Ovary (tissue), 3 donors: Measurements from ENCODE around the gene ARL2.

Experiments
- CTCF ChIP-seq, 3 donors: fragments of 450-650 bp in 2 of 3; fragments of 200-600 bp in 1 of 3; IDR thresholded peaks; one replicate each; pipeline versions ENCODE4 v1.5.1 to v1.8.0; 2016 to 2022; ENCODE audit warnings: antibody characterized with exemption in 3 of 3, mild to moderate bottlenecking in 1 of 3
- EP300 ChIP-seq: sonication (generic); formaldehyde crosslinking; IDR thresholded peaks from one replicate; pipeline ENCODE4 v1.6.1; 2017; ENCODE audit warnings: antibody characterized with exemption
- POLR2A ChIP-seq: fragments of 450-650 bp; IDR thresholded peaks from one replicate; pipeline ENCODE4 v1.6.1; 2017; ENCODE audit warnings: antibody characterized with exemption, mild to moderate bottlenecking, moderate library complexity
- donor health status: DM: no; HTN: no; CAD: no.

GRCh38 chr11:65035579-65035978 lies 21.6 kb downstream of the ARL2 start:
- TF ChIP-seq POLR2A (no peak), CTCF (IDR thresholded peaks at IDR 0.05) (no peak), EP300 (no peak)
